Stimulated activated CD8-positive, alpha-beta memory T cell treated with anti-CD3 and anti-CD28 coated beads, Interleukin-4, amount 100 ng/mL, for 1 hour (primary cell): Measurements from ENCODE around the gene RGMA.

Source experiments
- DNase-seq, 2 donors: peaks; one replicate each; pipeline ENCODE4 v3.0.0-alpha.2; 2020; ENCODE audit warnings: low read depth in 2 of 2, low spot score in 1 of 2

The RGMA gene

GRCh38 chr15:93088981-93089726 lies at the start of gene RGMA:
Gene RGMA, minus strand, starts transcription at chr15:93089211. Its CDS starts 279 bp downstream, at chr15:93088932.
- no peak for DNase-seq

GRCh38 chr15:93136606-93137005 lies 47.6 kb upstream of the RGMA start:
- DNase-seq: no peak

- DNase-seq: no peak
Measured at GRCh38 chr15:93135997-93136397, 47.0 kb upstream of the RGMA start.

- DNase-seq: no peak
Measured at GRCh38 chr15:93135459-93135858, 46.4 kb upstream of the RGMA start.

- DNase-seq: no peak
Measured at GRCh38 chr15:93131485-93132095, 42.6 kb upstream of the RGMA start.

- no peak for DNase-seq
Measured at GRCh38 chr15:93129702-93130488, 40.9 kb upstream of the RGMA start.

- no peak for DNase-seq
Measured at GRCh38 chr15:93127286-93127685, 38.3 kb upstream of the RGMA start.

- DNase-seq: no peak
Measured at GRCh38 chr15:93126599-93126998, 37.6 kb upstream of the RGMA start.

- DNase-seq: no peak
Measured at GRCh38 chr15:93126148-93126547, 37.1 kb upstream of the RGMA start.

- DNase-seq: no peak
Measured at GRCh38 chr15:93124126-93124525, 35.1 kb upstream of the RGMA start.

- DNase-seq: no peak
Measured at GRCh38 chr15:93121973-93122910, 33.2 kb upstream of the RGMA start.

GRCh38 chr15:93121107-93121506 lies 32.1 kb upstream of the RGMA start:
- no peak for DNase-seq

- DNase-seq: no peak
Measured at GRCh38 chr15:93118904-93119303, 29.9 kb upstream of the RGMA start.

- DNase-seq: no peak
Measured at GRCh38 chr15:93111451-93111850, 22.4 kb upstream of the RGMA start.

GRCh38 chr15:93110502-93111040 lies 21.6 kb upstream of the RGMA start:
- no peak for DNase-seq

- no peak for DNase-seq
Measured at GRCh38 chr15:93109336-93110102, 20.5 kb upstream of the RGMA start.

- DNase-seq: no peak
Measured at GRCh38 chr15:93107646-93108045, 18.6 kb upstream of the RGMA start.

- DNase-seq: no peak
Measured at GRCh38 chr15:93105485-93105884, 16.5 kb upstream of the RGMA start.

GRCh38 chr15:93103823-93104222 lies 14.8 kb upstream of the RGMA start:
- no peak for DNase-seq

- DNase-seq: no peak
Measured at GRCh38 chr15:93102211-93102610, 13.2 kb upstream of the RGMA start.
